ENCODE measurements around the gene LSR. TPM values are rescaled to one million over a fixed set of nuclear protein-coding genes. Genes with fewer than 3 reads are reported as not detected.

The LSR gene
- total RNA-seq, 2 experiments from 2014 or later: 20.0 to 20.6 TPM

DNA sequence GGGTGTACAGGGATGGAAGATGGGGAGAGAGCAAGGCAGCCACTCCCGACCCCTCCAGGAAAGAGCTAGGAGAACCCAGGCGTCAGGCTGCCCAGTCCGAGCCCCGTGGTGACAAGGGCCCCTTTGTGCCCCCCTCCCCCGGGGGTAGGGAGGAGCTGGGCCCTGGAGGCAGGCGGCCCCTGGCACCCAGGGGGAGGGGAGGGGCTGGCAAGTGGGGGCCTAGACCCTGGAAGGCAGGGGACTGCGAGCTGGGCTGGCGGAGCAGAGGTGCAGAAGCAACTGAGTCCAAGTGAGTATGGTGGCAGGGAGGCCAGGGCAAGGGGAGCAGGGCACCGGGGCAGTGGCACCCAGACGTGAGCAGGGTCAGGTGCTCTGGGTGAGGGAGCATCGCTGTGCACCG, 43.1 kb downstream of the LSR start, which contains the start of gene MAG:
TSS of gene MAG (plus strand) at position 246 of the 400 bp plus-strand sequence. CDS start 3,248 bp downstream, outside the sequence.
- Mint-ChIP-seq H3K27me3 (no peaks in the 10 kb centered on the region), H3K36me3 (ENCODE audit: low read depth) (no peaks in the 10 kb centered on the region), H3K4me3 (no peak within 1 kb of the TSS), H3K9me3 (no peaks in the 10 kb centered on the region), H3K4me1 (ENCODE audit: low read depth) (peaks cover 9% of the 10 kb centered on the region), H3K27ac (no peak within 1 kb of the TSS)
- ChIA-PET CTCF (no interaction called here), POLR2A (no interaction called here)
- DNase-seq (no peak), ATAC-seq (no peak)
- TF ChIP-seq, protein P1, sequence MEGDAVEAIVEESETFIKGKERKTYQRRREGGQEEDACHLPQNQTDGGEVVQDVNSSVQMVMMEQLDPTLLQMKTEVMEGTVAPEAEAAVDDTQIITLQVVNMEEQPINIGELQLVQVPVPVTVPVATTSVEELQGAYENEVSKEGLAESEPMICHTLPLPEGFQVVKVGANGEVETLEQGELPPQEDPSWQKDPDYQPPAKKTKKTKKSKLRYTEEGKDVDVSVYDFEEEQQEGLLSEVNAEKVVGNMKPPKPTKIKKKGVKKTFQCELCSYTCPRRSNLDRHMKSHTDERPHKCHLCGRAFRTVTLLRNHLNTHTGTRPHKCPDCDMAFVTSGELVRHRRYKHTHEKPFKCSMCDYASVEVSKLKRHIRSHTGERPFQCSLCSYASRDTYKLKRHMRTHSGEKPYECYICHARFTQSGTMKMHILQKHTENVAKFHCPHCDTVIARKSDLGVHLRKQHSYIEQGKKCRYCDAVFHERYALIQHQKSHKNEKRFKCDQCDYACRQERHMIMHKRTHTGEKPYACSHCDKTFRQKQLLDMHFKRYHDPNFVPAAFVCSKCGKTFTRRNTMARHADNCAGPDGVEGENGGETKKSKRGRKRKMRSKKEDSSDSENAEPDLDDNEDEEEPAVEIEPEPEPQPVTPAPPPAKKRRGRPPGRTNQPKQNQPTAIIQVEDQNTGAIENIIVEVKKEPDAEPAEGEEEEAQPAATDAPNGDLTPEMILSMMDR (IDR thresholded peaks at IDR 0.05): no peak
- intact Hi-C loops (cut with micrococcal nuclease): no loop called here

DNA sequence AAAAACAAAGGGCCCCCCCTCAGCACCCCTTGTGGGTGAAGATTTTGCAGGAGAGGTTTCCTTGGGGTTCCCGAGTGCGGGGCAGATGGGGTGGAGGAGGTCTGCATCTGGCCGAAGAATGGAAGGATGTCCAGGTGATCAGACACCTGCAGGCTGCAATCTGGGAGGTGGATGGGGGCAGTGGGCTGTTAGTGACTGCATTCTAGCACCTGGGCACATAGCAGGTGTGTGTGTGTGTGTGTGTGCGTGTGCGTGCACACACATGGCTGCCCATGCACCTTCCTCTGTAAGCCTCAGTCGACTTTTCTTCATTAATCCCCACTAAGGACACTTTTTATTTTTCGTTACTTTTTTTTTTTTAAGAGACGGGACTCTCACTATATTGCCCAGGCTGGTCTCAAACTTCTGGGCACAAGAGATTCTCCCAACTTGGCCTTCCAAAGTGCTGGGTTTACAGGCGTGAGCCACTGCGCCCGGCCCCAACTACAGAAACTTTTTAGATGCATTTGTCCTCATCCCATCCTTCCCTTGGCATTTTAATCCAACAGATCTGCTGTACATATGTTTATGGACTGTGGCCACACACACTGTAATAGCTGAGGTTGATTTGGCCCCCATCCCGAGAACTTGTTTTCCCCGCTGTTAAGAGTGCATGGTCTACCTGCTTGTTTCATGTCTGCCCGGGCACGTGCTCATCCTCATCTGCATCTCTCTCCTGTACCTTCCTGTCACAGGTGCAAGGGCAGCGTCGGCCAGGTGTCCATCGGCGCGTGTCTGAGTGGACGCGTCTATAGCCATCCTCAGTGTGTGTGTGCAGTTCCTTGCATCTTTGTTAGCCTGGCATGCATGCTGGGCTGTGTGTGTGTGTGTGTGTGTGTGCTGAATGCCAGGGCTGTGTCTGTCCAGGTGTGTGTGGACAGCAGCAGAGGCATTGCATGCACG, 43.9 kb downstream of the LSR start:
- CTCF ChIA-PET: no interaction called here
- H3K27ac Mint-ChIP-seq: no peak overlapping the region

DNA sequence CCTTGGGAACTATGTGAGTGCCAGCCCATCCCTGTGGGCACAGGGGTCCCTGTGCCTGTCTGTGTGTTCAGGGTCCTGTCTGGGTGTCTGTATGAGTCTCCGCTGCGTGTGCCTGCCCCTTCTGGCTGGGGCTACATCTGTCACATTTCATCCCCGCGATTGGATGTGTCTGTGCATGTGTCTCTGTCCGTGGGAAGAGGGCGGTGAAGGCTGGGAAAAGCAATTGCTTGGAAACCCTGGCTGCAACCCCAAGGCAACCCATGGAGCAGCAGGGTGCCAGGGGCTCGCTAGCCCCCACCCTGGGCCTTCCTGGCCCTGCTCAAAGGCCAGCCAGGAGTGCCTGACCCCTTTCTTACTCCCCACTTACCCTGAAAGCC, 44.5 kb downstream of the LSR start:
- H3K27me3 Mint-ChIP-seq: no peaks in the 10 kb centered on the region
- no peak overlapping the region for H3K27ac Mint-ChIP-seq
- intact Hi-C loops (cut with micrococcal nuclease): no loop called here
- ChIA-PET CTCF (no interaction called here), POLR2A (no interaction called here)
- TF ChIP-seq, protein P1 (IDR thresholded peaks at IDR 0.05): no peak
- DNase-seq (no peak), ATAC-seq (no peak)
- no peaks in the 10 kb centered on the region for H3K9me3 Mint-ChIP-seq
- H3K36me3 Mint-ChIP-seq (ENCODE audit: low read depth): no peaks in the 10 kb centered on the region
- H3K4me1 Mint-ChIP-seq (ENCODE audit: low read depth): peaks cover 9% of the 10 kb centered on the region
- H3K4me3 Mint-ChIP-seq: no peak overlapping the region

More for the DNA sequence above, 43.9 kb downstream of the LSR start:
- POLR2A ChIA-PET: no interaction called here
- ATAC-seq (no peak), DNase-seq (no peak)
- peaks cover 9% of the 10 kb centered on the region for H3K4me1 Mint-ChIP-seq (ENCODE audit: low read depth)
- no peak overlapping the region for H3K4me3 Mint-ChIP-seq
- no peaks in the 10 kb centered on the region for H3K36me3 Mint-ChIP-seq (ENCODE audit: low read depth)
- TF ChIP-seq, protein P1 (IDR thresholded peaks at IDR 0.05): no peak
- no peaks in the 10 kb centered on the region for H3K9me3 Mint-ChIP-seq
- H3K27me3 Mint-ChIP-seq: no peaks in the 10 kb centered on the region
- intact Hi-C loops (cut with micrococcal nuclease): no loop called here

DNA sequence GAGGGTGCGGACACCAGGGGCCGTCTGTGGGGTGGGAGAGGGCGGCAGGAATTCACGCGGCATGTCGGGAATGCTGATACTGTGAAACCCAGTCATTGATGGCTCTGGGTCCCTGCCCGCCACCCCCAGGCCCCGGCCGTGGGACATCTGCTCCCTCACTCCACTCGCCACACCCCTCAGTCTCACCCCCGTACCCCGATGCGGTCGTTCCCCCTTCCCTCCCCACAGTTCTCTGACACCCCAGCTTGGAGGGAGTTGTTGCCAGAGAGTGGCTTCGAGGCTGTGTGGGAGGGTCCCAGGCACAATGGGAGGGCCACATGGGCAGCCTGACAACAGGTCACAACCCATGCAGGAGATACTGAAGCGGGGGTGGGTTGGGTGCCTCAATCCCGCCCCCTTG, 45.0 kb downstream of the LSR start:
- ChIA-PET POLR2A (no interaction called here), CTCF (interaction anchor here (1.6 kb wide), 1 partner anchor 201 kb away, joined by 4 read pairs; no protein-coding TSS in a partner anchor)
- Mint-ChIP-seq H3K27ac (no peak overlapping the region), H3K4me3 (no peak overlapping the region), H3K27me3 (no peaks in the 10 kb centered on the region), H3K4me1 (ENCODE audit: low read depth) (peaks cover 9% of the 10 kb centered on the region), H3K9me3 (no peaks in the 10 kb centered on the region), H3K36me3 (ENCODE audit: low read depth) (no peaks in the 10 kb centered on the region)
- TF ChIP-seq, protein P1 (IDR thresholded peaks at IDR 0.05): no peak
- ATAC-seq (no peak), DNase-seq (no peak)
- intact Hi-C loops (cut with micrococcal nuclease): no loop called here

DNA sequence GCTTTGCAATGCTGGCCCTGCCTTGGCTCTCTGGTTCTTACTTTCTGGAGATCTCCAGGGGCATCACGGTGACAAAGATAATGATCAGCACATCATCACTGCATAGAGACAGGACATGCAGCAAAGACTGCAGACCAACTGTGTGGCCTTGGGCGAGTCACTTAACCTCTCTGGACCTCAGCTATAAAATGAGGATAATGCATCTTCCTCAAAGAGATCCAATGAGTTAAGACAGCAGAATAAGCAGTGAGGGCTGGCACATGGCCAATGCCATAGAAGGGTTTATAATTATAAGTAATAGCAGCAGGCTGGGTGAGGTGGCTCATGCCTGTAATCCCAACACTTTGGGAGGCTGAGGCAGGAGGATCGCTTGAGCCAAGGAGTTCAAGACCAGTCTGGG, 45.5 kb downstream of the LSR start:
- Mint-ChIP-seq H3K36me3 (ENCODE audit: low read depth) (no peaks in the 10 kb centered on the region), H3K4me1 (ENCODE audit: low read depth) (peaks cover 9% of the 10 kb centered on the region), H3K27ac (no peak overlapping the region), H3K27me3 (no peaks in the 10 kb centered on the region), H3K9me3 (no peaks in the 10 kb centered on the region), H3K4me3 (no peak overlapping the region)
- ATAC-seq (no peak), DNase-seq (no peak)
- intact Hi-C loops (cut with micrococcal nuclease): no loop called here
- POLR2A ChIA-PET: no interaction called here
- TF ChIP-seq, protein P1 (IDR thresholded peaks at IDR 0.05): no peak
- CTCF ChIA-PET: interaction anchor here (1.0 to 1.6 kb wide), 2 partner anchors 10 to 201 kb away, joined by 4 read pairs; no protein-coding TSS in a partner anchor
